DMS153 treated with DMSO at 0.1 percent for 48 hours (cell line): ENCODE measurements around the gene MDFIC.
A peak's percentile ranks its signal among the peaks of the same experiment; 100 is the strongest.
"Not testable (repeated sequence)": the region's sequence is repeated elsewhere in the genome, so short reads cannot be mapped to it uniquely, and the experiment has no call there.

Experiments used
- DNase-seq: peaks from one replicate; lab custom pipeline; 2025; ENCODE audit not compliant: unreplicated experiment; lab: John Stamatoyannopoulos, UW

MDFIC gene, protein sequence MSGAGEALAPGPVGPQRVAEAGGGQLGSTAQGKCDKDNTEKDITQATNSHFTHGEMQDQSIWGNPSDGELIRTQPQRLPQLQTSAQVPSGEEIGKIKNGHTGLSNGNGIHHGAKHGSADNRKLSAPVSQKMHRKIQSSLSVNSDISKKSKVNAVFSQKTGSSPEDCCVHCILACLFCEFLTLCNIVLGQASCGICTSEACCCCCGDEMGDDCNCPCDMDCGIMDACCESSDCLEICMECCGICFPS

DNA sequence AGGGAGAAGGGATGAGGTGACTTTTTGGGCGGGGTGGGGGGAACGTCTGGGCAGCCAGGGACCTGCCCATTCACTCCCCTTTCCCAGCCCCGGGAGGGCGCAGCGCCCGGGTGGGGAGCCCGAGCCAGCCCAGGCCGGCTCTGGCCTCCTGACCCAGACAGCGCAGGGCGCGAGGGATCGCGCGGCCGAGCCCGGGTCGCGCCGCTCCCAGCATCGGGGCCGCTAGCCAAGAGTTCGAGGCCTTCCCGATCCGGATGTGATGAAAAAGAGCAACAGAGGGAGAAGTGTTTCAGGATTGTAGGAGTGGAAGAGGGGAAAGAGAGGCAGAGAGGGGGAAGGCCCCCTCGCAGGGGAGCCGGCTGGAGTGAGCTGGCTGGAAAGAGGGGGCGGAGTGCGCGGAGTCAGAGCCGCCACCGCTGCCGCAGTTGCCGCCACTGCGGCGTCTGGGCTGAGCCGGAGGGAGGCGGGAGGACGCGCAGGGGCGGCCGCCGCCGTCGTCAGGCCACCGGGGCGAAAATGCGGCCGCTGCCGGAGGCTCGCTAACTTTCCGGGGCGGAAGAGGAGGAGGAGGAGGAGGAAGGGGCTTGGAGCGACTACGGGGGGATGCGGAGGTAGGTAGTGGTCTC is at the start of gene MDFIC:
Gene MDFIC, plus strand, starts transcription at position 69 of the 626 bp plus-strand sequence. CDS start 940 bp downstream, outside the sequence.
- peak; percentile 37 for DNase-seq

DNA sequence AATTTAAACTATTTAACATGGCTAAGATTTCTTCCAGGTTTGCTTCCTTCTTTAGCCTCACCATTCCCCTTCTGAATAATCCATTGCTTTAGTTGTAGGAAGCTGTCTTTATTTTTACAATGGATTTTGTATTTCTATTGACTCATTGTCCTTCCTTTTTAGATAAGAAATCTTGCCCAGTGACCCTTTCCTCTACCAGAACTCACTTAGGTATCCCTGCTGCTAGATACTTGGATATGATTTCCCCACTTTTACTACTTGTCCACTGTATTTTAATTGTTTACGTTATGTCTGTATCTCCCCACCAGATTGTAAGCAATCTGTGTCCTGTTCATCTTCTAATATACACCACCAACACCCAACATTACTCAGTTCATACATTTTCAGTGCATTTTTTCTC is 47.7 kb upstream of the MDFIC start:
- DNase-seq, result no peak

DNA sequence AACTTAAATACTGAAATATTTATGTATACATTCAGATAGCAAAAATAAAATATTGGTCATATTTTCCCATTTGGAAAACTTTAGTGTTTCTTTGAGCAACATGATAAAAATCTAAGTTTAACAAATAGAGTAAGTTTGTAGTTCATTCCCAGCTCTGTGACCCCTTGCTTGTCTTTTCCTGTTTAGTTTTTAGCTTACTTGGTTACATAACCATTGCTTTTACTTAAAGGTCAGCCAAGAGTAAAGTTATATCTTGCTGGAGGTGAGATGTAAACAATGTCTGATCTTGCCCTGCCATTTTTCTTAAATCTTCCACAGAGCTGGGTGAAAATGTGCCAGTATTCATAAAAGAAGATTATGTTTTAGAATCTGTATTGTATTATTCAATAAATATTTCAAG is 46.7 kb upstream of the MDFIC start:
- no peak for DNase-seq

DNA sequence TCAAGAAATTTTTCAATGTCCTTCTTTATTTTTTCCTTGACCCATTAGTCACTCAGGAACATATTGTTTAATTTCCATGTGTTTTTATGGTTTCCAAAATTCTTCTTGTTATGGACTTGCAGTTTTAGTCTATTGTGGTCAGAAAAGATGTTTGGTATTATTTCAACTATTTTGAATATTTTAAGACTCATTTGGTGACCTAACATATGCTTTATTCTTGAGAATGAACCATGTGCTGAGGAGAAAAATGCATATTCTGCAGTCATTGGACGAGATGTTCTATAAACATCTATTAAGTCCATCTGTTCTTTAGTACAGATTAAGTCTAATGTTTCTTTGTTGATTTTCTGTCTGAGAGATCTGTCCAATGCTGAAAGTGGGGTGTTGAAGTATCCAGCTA is 42.3 kb upstream of the MDFIC start:
- DNase-seq, result no peak

DNA sequence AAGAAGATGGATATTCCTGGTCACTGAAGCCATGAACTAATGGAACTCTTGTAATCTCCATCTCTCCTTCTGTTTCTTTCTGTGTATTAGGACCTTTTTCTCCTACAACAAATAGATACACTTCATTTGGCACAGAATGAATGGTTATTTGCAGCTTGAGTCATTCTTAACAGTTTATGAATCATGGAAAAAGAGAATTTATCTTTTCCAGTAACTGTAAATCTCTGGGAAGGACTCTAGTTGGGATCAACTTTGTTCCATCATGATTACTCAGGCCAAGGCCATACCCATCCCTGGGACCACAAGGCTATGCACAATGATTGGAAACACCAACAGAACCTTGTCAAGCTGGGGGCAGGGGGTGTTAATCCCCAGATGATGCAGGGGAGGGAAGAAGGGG is 36.1 kb upstream of the MDFIC start:
- no peak for DNase-seq

DNA sequence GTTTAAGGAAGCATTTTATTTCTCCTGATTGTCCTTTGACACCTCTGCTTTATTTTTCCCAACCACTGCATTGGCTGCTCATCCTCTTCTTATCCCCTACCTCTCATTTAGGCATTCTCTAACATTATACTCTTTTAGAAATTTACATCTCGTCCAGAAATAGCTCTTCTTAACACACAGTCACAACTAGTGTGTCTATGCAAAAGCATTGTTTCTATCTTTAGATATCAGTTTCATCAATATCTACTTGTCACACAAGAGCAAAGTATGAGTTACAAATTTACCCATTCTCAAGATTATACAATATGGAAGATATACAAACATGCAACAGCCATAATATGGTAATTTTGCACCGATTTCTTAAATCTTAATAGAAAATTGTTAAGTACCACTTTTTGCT is 35.7 kb upstream of the MDFIC start:
- no peak for DNase-seq

DNA sequence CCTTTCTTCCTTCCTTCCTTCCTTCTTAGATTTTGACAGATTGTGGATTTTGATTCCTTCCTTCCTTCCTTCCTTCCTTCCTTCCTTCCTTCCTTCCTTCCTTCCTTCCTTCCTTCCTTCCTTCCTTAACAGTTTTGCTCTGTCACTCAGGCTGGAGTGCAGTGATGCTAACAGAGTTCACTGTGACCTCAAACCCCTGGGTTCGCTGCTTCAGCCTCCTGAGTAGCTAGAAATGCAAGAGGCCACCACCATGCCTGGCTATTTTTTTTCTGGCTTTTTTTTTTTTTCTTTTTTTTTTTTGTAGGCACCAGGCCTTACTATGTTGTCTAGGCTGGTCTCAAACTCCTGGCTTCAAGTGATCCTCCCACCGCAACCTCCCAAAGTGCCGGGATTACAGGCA is 32.8 kb upstream of the MDFIC start:
- DNase-seq, result not testable (repeated sequence)

DNA sequence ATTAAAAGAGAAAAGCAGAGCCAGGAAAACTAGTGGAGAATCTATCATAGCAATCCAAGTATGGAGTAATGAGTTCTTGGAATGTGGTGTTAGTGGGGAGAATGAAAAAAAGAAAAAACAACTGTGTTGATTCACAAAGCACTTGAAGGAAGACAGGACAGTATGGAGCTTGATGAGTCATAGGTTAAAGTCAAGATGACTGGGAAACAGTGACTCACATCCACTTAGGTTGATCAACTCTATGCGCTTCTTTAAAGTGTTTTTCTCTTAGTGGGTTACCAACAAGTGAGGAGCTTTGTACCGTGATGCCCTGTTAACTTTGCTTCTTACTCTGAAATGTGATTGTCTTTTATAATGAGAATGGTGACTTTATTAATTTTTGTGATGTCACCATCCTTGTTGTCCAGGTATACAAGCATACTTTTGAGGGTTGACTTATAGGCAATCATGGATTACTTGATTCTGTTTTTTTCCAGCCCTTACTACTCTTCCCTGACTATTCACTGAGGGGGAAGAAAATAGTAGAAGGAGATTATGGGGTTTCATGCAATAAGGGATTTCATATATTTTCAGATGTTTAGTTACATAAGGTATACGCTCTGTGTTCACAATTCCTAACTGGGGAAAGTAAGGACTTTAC is 32.1 kb upstream of the MDFIC start:
- DNase-seq, result no peak

DNA sequence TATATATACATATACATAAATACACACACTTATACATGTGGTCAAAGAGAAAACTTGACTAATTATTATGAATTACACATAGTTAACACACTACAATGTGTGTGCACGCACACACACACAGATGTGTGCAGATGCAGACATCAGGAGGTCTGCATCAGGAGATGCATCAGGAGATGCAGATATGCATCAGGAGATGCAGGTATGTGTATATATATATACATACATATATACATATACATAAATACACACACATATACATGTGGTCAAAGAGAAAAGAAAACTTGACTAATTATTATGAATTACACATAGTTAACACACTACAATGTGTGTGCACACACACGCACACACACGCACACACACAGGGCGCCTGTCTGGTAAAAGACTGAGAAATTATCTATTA is 31.3 kb upstream of the MDFIC start:
- no peak for DNase-seq

DNA sequence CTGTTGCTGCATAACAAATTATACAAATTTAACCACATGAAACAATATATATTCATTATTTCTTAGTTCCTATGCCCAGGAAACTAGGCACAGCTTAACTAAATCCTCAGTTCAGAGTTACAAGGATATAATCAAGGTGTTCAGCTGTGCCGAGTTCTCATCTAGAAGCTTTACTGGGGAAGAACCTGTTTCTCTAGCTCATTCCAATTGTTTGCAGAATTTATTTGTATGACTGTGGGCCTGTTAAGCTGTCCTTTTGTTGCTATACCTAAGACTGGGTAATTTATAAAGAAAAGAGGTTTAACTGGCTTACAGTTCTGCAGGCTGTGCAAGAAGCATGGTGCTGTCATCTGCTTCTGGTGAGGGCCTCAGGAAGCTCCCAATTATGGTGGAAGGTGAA is 21.8 kb upstream of the MDFIC start:
- no peak for DNase-seq

DNA sequence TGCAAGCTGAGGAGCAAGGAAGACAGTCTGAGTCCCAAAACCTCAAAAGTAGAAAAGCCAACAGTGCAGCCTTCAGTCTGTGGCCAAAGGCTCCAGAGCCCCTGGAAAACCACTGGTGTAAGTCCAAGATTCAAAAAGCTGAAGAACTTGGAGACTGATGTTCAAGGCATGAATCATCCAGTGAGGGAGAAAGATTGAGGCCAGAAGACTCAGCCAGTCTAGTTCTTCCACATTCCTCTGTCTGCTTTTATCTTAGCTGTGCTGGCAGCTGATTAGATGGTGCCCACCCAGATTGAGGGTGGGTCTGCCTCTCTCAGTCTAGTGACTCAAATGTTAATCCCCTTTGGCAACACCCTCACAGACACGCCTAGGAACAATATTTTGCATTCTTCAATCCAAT is 20.1 kb upstream of the MDFIC start:
- no peak for DNase-seq

DNA sequence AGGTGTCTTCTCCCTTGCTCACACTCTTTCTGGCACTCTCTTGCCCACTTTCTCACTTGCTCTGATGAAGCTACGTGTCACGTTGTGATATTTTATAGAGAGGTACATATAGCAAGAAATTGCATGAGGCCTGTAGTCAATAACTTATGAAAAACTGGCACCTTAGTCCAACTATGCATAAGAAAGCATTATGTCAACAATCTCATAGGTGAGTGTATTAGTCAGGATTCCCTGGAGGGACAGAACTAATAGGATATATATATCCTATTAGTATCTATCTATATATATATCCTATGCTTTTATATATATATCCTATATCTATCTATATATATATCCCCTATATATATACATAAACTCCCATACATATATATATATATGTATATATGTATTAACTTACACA is 18.8 kb upstream of the MDFIC start:
- no peak for DNase-seq

DNA sequence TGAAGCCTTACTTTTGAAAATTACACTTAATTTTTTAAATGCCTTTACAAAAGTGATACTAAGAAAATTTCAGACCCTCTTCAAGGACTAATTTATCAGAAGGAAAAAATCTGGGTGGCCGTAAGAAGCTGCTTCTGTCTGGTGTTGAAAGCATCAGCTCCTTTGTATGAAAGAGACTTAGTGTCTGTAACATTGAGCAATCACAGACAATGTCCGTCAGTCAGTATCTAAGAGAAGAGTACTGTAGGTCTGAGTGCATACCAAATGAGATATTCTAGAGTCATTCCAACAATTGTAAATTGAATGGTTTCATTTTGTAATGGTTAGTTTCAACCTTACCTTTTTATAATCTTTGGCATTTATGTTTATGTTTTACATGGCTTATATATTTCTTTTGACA is 11.1 kb upstream of the MDFIC start:
- no peak for DNase-seq

DNA sequence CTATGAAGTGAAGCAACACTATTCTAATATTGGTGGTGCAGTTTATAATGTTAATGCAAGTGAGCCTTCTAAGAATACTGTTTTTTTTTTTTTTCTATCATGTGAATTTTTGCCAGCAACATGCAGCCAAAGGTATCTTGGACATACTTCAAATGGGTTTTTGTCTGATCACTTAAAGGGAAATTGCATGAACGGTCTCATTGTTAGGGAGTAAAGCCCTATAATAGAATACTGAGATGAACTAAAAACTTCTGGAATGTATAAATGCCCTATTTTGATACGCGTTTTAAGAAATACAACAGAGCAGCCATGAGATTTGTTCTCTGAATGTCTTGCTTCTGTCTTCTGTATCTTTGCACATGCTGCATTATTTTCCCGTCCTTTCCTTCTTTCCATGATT is 10.5 kb upstream of the MDFIC start:
- no peak for DNase-seq

DNA sequence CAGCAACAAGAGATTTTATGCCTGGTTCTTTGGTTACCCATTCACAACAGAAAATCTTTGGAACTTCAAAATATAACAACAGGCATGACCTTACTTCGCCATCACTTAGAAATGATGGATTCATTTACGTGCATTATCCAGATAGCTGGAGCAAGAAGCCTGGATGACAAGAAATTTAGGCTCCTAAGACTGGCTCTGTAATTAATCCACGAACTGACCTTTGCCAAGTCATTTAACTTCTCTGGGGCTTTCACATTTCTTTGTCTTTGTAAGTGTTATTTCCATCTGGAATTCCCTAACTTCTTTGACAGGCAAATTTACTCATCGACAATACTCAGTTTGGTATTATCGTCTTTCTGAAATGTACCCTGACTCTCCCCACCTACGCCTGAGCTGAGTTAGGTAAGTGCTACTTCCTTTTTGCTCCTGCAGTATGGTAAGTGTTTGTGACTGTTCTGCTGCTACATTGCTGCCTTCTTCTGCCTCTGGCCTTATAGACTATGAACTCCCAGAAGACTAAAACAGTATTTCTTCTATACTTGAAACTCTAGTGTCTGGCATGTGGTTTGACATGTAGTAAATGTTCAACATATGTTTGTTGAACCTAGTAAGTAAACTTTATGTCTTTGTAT is 5.5 kb upstream of the MDFIC start:
- DNase-seq, result no peak

DNA sequence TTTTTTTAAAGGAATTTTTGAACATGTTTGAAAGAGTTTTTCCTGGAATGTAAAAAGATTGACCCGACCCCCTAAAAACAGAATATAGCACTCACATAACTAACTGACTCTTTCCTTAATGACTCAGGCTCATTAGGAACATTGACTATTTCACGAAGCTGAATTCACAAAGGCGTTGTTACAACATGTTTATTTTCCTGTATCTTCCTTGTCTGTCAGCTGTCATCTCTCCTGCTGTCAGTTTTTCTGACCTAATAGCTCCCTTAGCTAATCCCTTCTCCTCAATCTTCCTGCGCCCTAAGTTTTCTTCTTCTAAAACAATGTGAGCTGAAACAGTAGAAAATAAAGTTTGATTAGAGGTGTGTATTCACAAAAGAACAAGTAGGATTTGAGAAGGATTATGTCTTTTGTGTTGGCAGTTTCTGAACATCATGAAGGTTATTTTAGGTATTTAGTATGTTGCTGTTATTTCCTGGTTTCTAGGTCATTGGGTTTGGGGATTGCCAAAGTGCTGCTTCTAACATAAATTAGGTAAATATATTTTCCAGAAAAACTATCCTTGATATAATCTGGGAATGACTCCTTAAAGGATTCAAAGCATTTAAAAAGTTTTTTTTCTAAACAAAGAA is 4.6 kb upstream of the MDFIC start:
- no peak for DNase-seq

DNA sequence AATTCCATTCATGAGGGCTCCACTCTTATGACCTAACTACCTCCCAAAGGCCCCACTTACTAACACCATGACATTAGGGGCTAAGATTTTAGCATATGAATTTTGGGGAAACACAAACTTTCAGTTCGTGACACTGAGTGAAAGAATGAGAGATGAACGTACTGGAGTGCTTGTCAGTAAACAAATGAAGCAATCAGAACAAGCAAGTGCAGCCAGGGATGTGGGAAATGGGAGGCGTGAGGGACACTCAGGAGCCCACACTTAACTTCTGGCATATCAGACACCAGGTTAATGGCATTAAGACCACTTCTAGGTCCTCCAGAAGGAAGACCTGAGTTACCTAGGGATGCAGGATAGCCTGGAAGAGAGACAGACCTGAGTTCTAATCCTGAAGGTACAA is 2.3 kb upstream of the MDFIC start:
- DNase-seq, result no peak

DNA sequence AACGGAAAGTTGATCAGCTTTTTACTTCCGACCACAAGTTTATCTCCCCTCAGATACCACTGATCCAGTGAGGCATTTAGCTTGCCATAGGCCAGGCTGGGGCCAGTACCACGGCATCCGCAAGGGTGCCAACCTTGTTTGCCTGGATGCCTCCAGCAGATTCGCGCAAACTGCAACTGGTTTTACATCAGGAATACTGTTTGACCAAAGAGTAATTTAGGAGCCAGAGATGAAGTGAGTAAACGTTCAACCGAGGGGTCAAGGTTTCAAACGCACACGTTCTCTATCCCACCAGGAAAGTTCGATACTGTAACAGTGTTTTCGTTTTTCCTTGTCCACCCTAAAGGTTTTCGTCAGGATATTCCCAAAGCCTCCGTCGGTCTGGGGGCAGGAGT is 266 bp upstream of the MDFIC start:
- no peak for DNase-seq

DNA sequence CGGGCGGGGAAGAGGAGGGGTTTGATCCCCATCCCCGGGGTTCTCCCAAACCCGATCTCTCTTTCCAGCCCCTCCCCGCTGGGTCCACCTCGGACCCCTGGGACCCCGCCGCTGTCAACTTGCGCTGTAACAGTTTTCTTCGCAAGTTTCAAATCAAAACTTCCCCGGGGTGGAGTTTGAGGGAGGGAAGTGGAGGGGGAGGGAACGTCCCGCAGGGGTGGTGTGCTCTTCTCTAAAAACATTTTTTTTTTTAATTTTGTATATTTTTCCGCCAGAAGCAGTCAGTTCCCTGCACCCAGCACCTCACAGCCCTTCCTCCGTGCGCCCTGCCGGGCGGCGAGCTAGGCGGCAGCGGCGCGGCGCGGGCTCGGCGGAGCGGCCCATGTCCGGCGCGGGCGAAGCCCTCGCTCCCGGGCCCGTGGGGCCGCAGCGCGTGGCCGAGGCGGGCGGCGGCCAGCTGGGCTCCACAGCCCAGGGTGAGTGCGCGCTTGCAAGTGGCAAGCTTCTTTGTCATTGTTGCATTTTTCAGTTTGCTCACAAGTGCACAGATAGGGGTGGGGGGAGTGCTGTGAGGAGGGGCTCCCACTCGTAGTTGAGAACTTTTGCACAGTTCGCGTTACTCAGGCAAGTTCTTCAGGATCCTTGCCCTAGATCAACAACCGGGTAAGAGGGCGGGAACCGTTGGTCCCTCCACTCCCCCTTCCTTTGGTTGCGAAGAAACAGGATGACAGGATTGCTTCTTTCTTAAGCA is 933 bp downstream of the MDFIC start:
- DNase-seq, result no peak

DNA sequence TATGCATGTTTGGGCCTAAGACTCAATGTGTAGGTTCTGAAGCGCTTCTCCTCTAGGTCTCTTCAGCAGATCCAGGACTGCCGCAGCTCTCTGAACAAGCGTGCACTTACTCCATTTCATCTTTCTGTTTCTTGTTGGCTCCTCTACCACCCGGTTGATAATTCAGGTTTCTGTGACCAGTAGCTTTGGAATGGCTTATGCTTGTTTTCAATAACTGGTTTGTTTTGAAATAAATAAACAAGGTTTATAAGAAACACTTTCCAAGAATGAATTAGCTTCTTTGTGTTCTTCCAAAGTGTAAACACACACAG is 1.5 kb downstream of the MDFIC start:
- DNase-seq, result no peak

DNA sequence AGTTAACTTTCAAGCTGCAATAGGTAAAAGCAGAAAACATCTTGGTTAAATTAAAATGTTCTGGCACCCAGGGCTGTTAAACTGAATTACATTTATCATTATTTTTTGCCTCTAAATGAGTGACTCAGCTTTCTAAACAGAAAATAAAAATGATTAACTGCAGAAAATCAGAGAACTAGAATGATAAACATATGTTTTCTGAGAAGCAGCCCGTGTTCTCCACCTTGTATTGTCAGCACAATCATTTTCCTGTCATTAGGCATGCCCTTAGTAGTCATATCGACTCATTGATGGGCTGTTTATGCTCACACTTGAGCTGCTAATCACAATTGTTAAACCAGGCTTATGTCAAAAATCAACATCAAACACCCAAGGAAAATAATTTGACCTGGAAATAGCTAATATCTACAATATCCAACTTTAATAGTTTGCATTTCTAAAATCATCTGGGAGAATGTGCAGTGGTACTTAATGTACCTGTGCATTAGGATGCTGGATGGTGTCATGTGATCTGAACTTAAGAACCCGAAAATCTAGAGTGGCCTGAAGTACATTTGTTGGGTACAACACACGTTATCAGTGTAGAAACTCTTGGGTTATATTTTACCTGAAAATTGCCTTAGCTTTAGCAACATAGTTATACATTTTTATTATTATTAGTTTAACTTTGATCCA is 2.3 kb downstream of the MDFIC start:
- no peak for DNase-seq
